Panc1 (cell line): ENCODE measurements around the gene FBLN1. TPM values are rescaled to one million over a fixed set of nuclear protein-coding genes. Genes with fewer than 3 reads are reported as not detected.

Source experiments
- ATAC-seq: fragments of 200-7000 bp; cut with Tn5 transposase; 2 replicates; pipeline ENCODE4 v1.9.1; 2020; ENCODE audit warnings: mild to moderate bottlenecking, moderate library complexity
- BruUV-seq: library from RNA; stranded (reverse); fragments of 400-500 nt; replicated peaks from 2 replicates; lab custom pipeline; 2021; lab: Mats Ljungman, UMichigan
- CTCF ChIA-PET: fragments of 300-600 bp; sonication (Branson Sonifier 250); formaldehyde crosslinking; loops from one replicate; lab custom pipeline; 2022; ENCODE audit warnings: antibody characterized with exemption; lab: Charles Lee
- POLR2A ChIA-PET: fragments of 300-600 bp; sonication (Branson Sonifier 250); formaldehyde crosslinking; loops from one replicate; lab custom pipeline; 2022; ENCODE audit warnings: antibody characterized with exemption; lab: Charles Lee
- DNase-seq: peaks from one replicate; pipeline ENCODE4 v3.0.0-alpha.2; 2010; ENCODE audit warnings: low read depth, low spot score
- H3K27ac ChIP-seq: 2 replicates; pipeline ENCODE4 v1.5.1; 2011; ENCODE audit warnings: mild to moderate bottlenecking, low read length, inconsistent platforms
- H3K27me3 ChIP-seq: fragments of 200-500 bp; sonication (Bioruptor generic); 2 replicates; pipeline ENCODE4 v1.6.0; 2014; ENCODE audit warnings: low read length, inconsistent platforms; ENCODE audit not compliant: control insufficient read depth, insufficient read depth
- H3K36me3 ChIP-seq: fragments of 200-500 bp; sonication (Bioruptor generic); 2 replicates; pipeline ENCODE4 v1.5.1; 2014; ENCODE audit warnings: inconsistent platforms, mild to moderate bottlenecking, low read length, moderate library complexity; ENCODE audit not compliant: control insufficient read depth, insufficient read depth
- H3K4me1 ChIP-seq: 2 replicates; pipeline ENCODE4 v1.5.1; 2011; ENCODE audit warnings: inconsistent platforms, mild to moderate bottlenecking, low read length, moderate library complexity; ENCODE audit not compliant: control insufficient read depth, insufficient read depth
- H3K4me3 ChIP-seq, 2 experiments: 2 replicates each; pipeline ENCODE4 v1.5.1; 2011 to 2012; ENCODE audit warnings: low read depth in 2 of 2, low read length in 2 of 2, mild to moderate bottlenecking in 2 of 2, inconsistent platforms in 1 of 2, moderate library complexity in 1 of 2
- H3K9me3 ChIP-seq: fragments of 200-500 bp; sonication (Bioruptor generic); 2 replicates; pipeline ENCODE4 v1.5.1; 2014; ENCODE audit warnings: low read depth, mild to moderate bottlenecking, inconsistent platforms, low read length, moderate library complexity; ENCODE audit not compliant: control insufficient read depth, insufficient read depth
- POLR2AphosphoS5 ChIP-seq: IDR thresholded peaks from 2 replicates; pipeline ENCODE4 v1.6.1; 2012; ENCODE audit warnings: mild to moderate bottlenecking, low read depth, low read length, moderate library complexity
- SIN3A ChIP-seq: IDR thresholded peaks from 2 replicates; pipeline ENCODE4 v1.6.1; 2012; ENCODE audit warnings: low read depth, mild to moderate bottlenecking, low read length, moderate library complexity, borderline replicate concordance; ENCODE audit not compliant: insufficient read depth
- TCF7L2 ChIP-seq: IDR thresholded peaks from 2 replicates; pipeline ENCODE4 v1.6.1; 2011; ENCODE audit warnings: mild to moderate bottlenecking, low read depth, low read length, inconsistent platforms
- in situ Hi-C: cut with HindIII; loops from 2 replicates; pipeline ENCODE4 v1.10.0; 2016; ENCODE audit warnings: low sequenced_read_pairs, low pct_unique_long_range_greater_than_20kb
- intact Hi-C: fragments of 100-400 bp; cut with micrococcal nuclease; formaldehyde crosslinking; loops from one replicate; pipeline ENCODE4 v1.10.0; 2022; ENCODE audit not compliant: unreplicated experiment
- total RNA-seq: library from RNA; stranded (reverse); gene quantifications from one replicate; pipeline ENCODE4 v1.2.1, GENCODE V29; 2021; ENCODE audit not compliant: unreplicated experiment
- TF ChIP-seq, protein P1 (sequence below): fragments of 450-650 bp; IDR thresholded peaks from 2 replicates; pipeline ENCODE4 v1.5.1; 2017; ENCODE audit warnings: mild to moderate bottlenecking
- TF ChIP-seq, protein P2 (sequence below), 2 experiments: IDR thresholded peaks; 2 replicates each; pipeline ENCODE4 v1.6.1; 2011 to 2012; ENCODE audit warnings: low read depth in 2 of 2, control low read depth in 1 of 2, low read length in 1 of 2, mild to moderate bottlenecking in 1 of 2, moderate library complexity in 1 of 2; ENCODE audit not compliant: insufficient read depth in 1 of 2

FBLN1 gene
- total RNA-seq, 1 experiment from 2014 or later = 143 TPM

DNA sequence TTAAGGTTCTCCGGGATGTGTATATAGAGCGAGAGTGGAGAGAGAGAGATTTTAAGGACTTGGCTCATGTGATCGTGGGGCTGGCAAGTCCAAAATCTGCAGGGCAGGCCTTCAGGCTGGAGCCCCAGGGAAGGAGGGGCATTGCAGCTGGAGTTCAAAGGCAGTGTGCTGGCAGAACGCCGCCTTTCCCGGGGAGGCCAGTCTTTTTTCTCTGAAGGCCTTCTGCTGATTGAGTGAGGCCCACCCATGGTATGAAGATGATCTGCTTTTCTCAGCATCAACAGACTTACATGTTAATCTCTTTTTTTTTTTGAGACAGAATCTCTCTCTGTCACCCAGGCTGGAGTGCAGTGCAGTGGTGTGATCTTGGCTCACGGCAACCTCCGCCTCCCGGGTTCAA lies 25.4 kb downstream of the FBLN1 start:
- ChIA-PET CTCF (no interaction called here), POLR2A (no interaction called here)
- DNase-seq (no peak), ATAC-seq (no peak)
- BruUV-seq = no TSS peak
- H3K36me3 ChIP-seq = no peaks in the 10 kb centered on the region
- intact Hi-C loops = no loop called here
- in situ Hi-C loops = no loop called here
- TF ChIP-seq POLR2AphosphoS5 = no peak
- no peak for TF ChIP-seq TCF7L2
- TF ChIP-seq, protein P1, sequence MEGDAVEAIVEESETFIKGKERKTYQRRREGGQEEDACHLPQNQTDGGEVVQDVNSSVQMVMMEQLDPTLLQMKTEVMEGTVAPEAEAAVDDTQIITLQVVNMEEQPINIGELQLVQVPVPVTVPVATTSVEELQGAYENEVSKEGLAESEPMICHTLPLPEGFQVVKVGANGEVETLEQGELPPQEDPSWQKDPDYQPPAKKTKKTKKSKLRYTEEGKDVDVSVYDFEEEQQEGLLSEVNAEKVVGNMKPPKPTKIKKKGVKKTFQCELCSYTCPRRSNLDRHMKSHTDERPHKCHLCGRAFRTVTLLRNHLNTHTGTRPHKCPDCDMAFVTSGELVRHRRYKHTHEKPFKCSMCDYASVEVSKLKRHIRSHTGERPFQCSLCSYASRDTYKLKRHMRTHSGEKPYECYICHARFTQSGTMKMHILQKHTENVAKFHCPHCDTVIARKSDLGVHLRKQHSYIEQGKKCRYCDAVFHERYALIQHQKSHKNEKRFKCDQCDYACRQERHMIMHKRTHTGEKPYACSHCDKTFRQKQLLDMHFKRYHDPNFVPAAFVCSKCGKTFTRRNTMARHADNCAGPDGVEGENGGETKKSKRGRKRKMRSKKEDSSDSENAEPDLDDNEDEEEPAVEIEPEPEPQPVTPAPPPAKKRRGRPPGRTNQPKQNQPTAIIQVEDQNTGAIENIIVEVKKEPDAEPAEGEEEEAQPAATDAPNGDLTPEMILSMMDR = no peak
- TF ChIP-seq SIN3A = no peak
- TF ChIP-seq, protein P2, sequence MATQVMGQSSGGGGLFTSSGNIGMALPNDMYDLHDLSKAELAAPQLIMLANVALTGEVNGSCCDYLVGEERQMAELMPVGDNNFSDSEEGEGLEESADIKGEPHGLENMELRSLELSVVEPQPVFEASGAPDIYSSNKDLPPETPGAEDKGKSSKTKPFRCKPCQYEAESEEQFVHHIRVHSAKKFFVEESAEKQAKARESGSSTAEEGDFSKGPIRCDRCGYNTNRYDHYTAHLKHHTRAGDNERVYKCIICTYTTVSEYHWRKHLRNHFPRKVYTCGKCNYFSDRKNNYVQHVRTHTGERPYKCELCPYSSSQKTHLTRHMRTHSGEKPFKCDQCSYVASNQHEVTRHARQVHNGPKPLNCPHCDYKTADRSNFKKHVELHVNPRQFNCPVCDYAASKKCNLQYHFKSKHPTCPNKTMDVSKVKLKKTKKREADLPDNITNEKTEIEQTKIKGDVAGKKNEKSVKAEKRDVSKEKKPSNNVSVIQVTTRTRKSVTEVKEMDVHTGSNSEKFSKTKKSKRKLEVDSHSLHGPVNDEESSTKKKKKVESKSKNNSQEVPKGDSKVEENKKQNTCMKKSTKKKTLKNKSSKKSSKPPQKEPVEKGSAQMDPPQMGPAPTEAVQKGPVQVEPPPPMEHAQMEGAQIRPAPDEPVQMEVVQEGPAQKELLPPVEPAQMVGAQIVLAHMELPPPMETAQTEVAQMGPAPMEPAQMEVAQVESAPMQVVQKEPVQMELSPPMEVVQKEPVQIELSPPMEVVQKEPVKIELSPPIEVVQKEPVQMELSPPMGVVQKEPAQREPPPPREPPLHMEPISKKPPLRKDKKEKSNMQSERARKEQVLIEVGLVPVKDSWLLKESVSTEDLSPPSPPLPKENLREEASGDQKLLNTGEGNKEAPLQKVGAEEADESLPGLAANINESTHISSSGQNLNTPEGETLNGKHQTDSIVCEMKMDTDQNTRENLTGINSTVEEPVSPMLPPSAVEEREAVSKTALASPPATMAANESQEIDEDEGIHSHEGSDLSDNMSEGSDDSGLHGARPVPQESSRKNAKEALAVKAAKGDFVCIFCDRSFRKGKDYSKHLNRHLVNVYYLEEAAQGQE (IDR thresholded peaks at IDR 0.05; ENCODE audit: insufficient read depth in 1 of 2, low read depth in 2 of 2, low read length in 1 of 2) = no peak
- H3K27me3 ChIP-seq = no peaks in the 10 kb centered on the region
- H3K27ac ChIP-seq = no peak overlapping the region
- no peaks in the 10 kb centered on the region for H3K4me1 ChIP-seq
- no peak overlapping the region for H3K4me3 ChIP-seq
- H3K9me3 ChIP-seq = no peaks in the 10 kb centered on the region

DNA sequence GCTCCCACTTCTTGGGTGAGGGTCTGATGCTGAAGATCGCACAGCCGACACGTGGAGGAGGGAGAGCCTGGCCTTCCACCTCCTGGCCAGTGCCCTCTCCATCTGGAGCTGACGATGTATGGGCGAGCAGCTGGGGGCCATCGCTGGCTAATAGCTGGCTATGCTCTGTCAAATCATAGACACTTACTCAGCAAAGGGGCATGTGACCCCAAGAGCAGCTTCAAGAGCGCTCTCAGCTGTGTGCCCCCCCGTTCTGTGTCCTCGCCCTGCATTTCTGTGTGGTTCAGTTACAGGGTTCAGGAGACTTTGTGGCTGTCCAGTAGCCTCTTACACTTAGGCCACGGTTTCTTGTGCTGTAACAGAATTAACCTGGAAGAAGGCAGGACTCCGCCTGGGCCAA lies 26.4 kb downstream of the FBLN1 start:
- no peaks in the 10 kb centered on the region for H3K36me3 ChIP-seq
- ChIA-PET CTCF (no interaction called here), POLR2A (no interaction called here)
- H3K4me1 ChIP-seq = no peaks in the 10 kb centered on the region
- DNase-seq (no peak), ATAC-seq (no peak)
- H3K9me3 ChIP-seq = no peaks in the 10 kb centered on the region
- BruUV-seq = no TSS peak
- H3K27ac ChIP-seq = no peak overlapping the region
- intact Hi-C loops = no loop called here
- TF ChIP-seq, protein P2 (IDR thresholded peaks at IDR 0.05; ENCODE audit: insufficient read depth in 1 of 2, low read depth in 2 of 2, low read length in 1 of 2) = no peak
- TF ChIP-seq POLR2AphosphoS5 = no peak
- TF ChIP-seq, protein P1 = no peak
- TF ChIP-seq SIN3A = no peak
- TF ChIP-seq TCF7L2 = no peak
- in situ Hi-C loops = no loop called here
- H3K4me3 ChIP-seq = no peak overlapping the region
- H3K27me3 ChIP-seq = no peaks in the 10 kb centered on the region
